GM18511 (cell line): ENCODE measurements around the gene LPO.

ENCODE experiments used
- ATAC-seq: cut with Tn5 transposase; IDR thresholded peaks from one replicate; pipeline ENCODE4 v1.9.1; 2021; ENCODE audit warnings: mild to moderate bottlenecking, moderate library complexity; ENCODE audit not compliant: unreplicated experiment

LPO gene

GRCh38 chr17:58228679-58229078 is 9.7 kb upstream of the LPO start:
- ATAC-seq = no peak

GRCh38 chr17:58229384-58229783 is 9.0 kb upstream of the LPO start:
- no peak for ATAC-seq

GRCh38 chr17:58229881-58230280 is 8.5 kb upstream of the LPO start:
- ATAC-seq = no peak

- no peak for ATAC-seq
Measured at GRCh38 chr17:58231641-58232040, 6.7 kb upstream of the LPO start.

GRCh38 chr17:58232707-58233156 is 5.7 kb upstream of the LPO start:
- peak; percentile 86 for ATAC-seq

GRCh38 chr17:58233543-58233942 is 4.8 kb upstream of the LPO start:
- peak; percentile 79 for ATAC-seq

GRCh38 chr17:58234512-58234911 is 3.9 kb upstream of the LPO start:
- no peak for ATAC-seq

- no peak for ATAC-seq
Measured at GRCh38 chr17:58235821-58236220, 2.6 kb upstream of the LPO start.

- ATAC-seq = no peak
Measured at GRCh38 chr17:58236394-58236793, 2.0 kb upstream of the LPO start.

- ATAC-seq = no peak
Measured at GRCh38 chr17:58239987-58240386, 1.6 kb downstream of the LPO start.

- ATAC-seq = no peak
Measured at GRCh38 chr17:58242171-58242784, 3.9 kb downstream of the LPO start.

- no peak for ATAC-seq
Measured at GRCh38 chr17:58244963-58245362, 6.6 kb downstream of the LPO start.

GRCh38 chr17:58245428-58246103 is 7.2 kb downstream of the LPO start:
- ATAC-seq = no peak

- ATAC-seq = no peak
Measured at GRCh38 chr17:58246104-58246740, 7.8 kb downstream of the LPO start.

GRCh38 chr17:58246781-58247180 is 8.4 kb downstream of the LPO start:
- no peak for ATAC-seq

- no peak for ATAC-seq
Measured at GRCh38 chr17:58247511-58248363, 9.4 kb downstream of the LPO start.

GRCh38 chr17:58248955-58249269 is 10.5 kb downstream of the LPO start:
- no peak for ATAC-seq

- peak; percentile 68 for ATAC-seq
Measured at GRCh38 chr17:58249270-58250133, 11.1 kb downstream of the LPO start.

GRCh38 chr17:58250344-58251011 is 12.1 kb downstream of the LPO start:
- ATAC-seq = no peak

GRCh38 chr17:58252141-58252540 is 13.8 kb downstream of the LPO start:
- ATAC-seq = no peak
